K562 (cell line): ENCODE measurements around the gene POLE2. TPM values are rescaled to one million over a fixed set of nuclear protein-coding genes. Genes with fewer than 3 reads are reported as not detected.

ENCODE experiments used
- DIDO1 ChIP-seq: fragments of 450-650 bp; IDR thresholded peaks from 2 replicates; pipeline ENCODE4 v1.6.1; 2016; ENCODE audit warnings: low read depth, missing biosample characterization, missing genetic modification characterization
- DPF2 ChIP-seq: fragments of 450-650 bp; IDR thresholded peaks from 2 replicates; pipeline ENCODE4 v1.6.1; 2016
- FOXK1 ChIP-seq: sonication (generic); formaldehyde crosslinking; IDR thresholded peaks from 2 replicates; pipeline ENCODE4 v1.8.0; 2022; ENCODE audit warnings: missing genetic modification reagents, mild to moderate bottlenecking, borderline replicate concordance
- MBD2 ChIP-seq: sonication (generic); IDR thresholded peaks from 2 replicates; pipeline ENCODE4 v1.6.1; 2016; ENCODE audit warnings: low read depth, borderline replicate concordance
- NR1H2 ChIP-seq: sonication (generic); formaldehyde crosslinking; IDR thresholded peaks from 2 replicates; pipeline ENCODE4 v1.4.0; 2020; ENCODE audit warnings: mild to moderate bottlenecking, missing genetic modification reagents
- RCOR1 ChIP-seq, 2 experiments: IDR thresholded peaks; 2 replicates each; pipeline ENCODE4 v1.6.1; 2012; ENCODE audit warnings: low read depth in 2 of 2, low read length in 2 of 2, borderline replicate concordance in 1 of 2, improper control_type of control experiment in 1 of 2
- SMAD3 ChIP-seq: fragments of 450-650 bp; formaldehyde crosslinking; conservative IDR thresholded peaks from 2 replicates; pipeline ENCODE4 v1.4.0; 2020; ENCODE audit warnings: mild to moderate bottlenecking
- TEAD1 ChIP-seq, 2 experiments: fragments of 450-650 bp in 1 of 2; sonication (generic) in 1 of 2; formaldehyde crosslinking; IDR thresholded peaks; 2 replicates each; pipeline versions ENCODE4 v1.4.0 to v1.8.0; 2020 to 2022; ENCODE audit warnings: mild to moderate bottlenecking in 2 of 2, missing genetic modification reagents in 1 of 2
- ZNF408 ChIP-seq: fragments of 250-450 bp; sonication (Bioruptor Pico); IDR thresholded peaks from 2 replicates; pipeline ENCODE4 v1.4.0; 2020; ENCODE audit warnings: low read depth, mild to moderate bottlenecking, moderate library complexity
- polyA plus RNA-seq, 8 experiments: library from polyadenylated mRNA; depleted of rRNA in 4 of 8; stranded (reverse) in 5 of 8; unstranded in 3 of 8; fragments of >200 nt; fragmentation: Nextera tagmentation in 2 of 8; fragmentation: Illumina TruSeq in 1 of 8; extraction: Ambion mirVana in 2 of 8; extraction: Trizol in 1 of 8; gene quantifications; 2 replicates each; pipeline versions ENCODE4 v1.2.1 to v1.2.3, GENCODE V29; 2011 to 2014; ENCODE audit warnings: inconsistent platforms in 1 of 8, missing spikeins in 1 of 8
- total RNA-seq, 7 experiments: library from RNA; depleted of rRNA in 6 of 7; stranded (reverse); fragments of >200 nt in 6 of 7; fragmentation: Illumina TruSeq in 2 of 7; extraction: Trizol in 2 of 7; gene quantifications; 2 replicates each; pipeline versions ENCODE4 v1.2.1 to v1.2.3, GENCODE V29; 2011 to 2021; ENCODE audit warnings: low replicate concordance in 1 of 7
- TF ChIP-seq, protein P1 (sequence below): fragments of 250-450 bp; sonication (Bioruptor Pico); IDR thresholded peaks from 2 replicates; pipeline ENCODE4 v1.4.0; 2020
- TF ChIP-seq, protein P2 (sequence below): fragments of 250-450 bp; sonication (Bioruptor Pico); IDR thresholded peaks from 2 replicates; pipeline ENCODE4 v1.8.0; 2021; ENCODE audit warnings: mild to moderate bottlenecking, moderate library complexity
- TF ChIP-seq, protein P3 (sequence below): fragments of 250-450 bp; sonication (Bioruptor Pico); IDR thresholded peaks from 2 replicates; pipeline ENCODE4 v1.8.0; 2021; ENCODE audit warnings: moderate library complexity, mild to moderate bottlenecking, inconsistent platforms
- TF ChIP-seq, protein P4 (sequence below): fragments of 250-450 bp; sonication (Bioruptor Pico); IDR thresholded peaks from 2 replicates; pipeline ENCODE4 v1.5.1; 2021; ENCODE audit warnings: mild to moderate bottlenecking
- TF ChIP-seq, protein P5 (sequence below): fragments of 450-650 bp; IDR thresholded peaks from 2 replicates; pipeline ENCODE4 v1.6.1; 2016; ENCODE audit warnings: missing biosample characterization, missing genetic modification characterization

POLE2 gene
- total and polyA plus RNA-seq, 9 of the 15 experiments (the other 6 are each of a cell fraction or from before 2014, with no cell fraction given), result 30.7 to 78.4 (median 55.4) TPM

DNA sequence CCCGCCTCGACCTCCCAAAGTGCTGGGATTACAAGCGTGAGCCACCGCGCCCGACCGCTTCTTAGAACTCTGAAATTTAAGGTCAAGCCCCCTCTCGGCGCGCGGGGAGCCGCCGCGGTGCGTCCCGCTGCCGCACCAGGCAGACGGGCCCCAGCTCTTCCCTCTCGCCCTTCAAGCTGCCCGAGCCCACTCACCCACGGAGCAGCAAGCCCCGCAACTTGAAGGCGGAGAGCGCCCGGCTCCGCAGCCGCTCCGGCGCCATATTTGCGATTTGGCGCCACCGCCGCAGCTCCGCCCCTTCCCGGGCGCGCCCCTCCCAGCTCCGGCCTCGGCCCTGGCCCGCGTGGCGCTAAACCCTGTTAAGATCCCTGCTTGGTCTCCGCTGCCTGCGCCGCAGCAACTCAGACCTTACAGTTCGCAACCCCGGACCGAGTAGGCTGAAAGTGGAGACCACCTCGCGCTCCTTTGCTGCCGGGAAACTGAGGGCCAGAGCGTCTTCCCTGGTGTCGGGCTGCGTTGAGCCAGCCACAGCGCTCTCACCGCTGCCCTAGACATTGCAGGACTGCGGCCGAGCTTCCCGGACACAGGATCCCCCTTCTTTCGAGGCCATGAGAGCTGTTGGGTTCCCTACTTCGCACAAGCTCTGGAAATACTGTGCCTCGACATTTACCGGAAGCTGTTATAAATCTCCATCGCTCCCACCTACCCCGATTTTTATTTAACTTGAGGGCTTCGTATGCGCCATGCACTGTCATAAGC lies at the start of gene POLE2 (continued):
- TF ChIP-seq FOXK1 (CRISPR knock-in tag), result no peak
- no peak for TF ChIP-seq RCOR1 (IDR thresholded peaks at IDR 0.05; ENCODE audit: borderline replicate concordance in 1 of 2, low read depth in 2 of 2, low read length in 2 of 2)
- TF ChIP-seq MBD2, result peak; percentile 18; the same call in 1 of the 2 replicates
- TF ChIP-seq, protein P1, sequence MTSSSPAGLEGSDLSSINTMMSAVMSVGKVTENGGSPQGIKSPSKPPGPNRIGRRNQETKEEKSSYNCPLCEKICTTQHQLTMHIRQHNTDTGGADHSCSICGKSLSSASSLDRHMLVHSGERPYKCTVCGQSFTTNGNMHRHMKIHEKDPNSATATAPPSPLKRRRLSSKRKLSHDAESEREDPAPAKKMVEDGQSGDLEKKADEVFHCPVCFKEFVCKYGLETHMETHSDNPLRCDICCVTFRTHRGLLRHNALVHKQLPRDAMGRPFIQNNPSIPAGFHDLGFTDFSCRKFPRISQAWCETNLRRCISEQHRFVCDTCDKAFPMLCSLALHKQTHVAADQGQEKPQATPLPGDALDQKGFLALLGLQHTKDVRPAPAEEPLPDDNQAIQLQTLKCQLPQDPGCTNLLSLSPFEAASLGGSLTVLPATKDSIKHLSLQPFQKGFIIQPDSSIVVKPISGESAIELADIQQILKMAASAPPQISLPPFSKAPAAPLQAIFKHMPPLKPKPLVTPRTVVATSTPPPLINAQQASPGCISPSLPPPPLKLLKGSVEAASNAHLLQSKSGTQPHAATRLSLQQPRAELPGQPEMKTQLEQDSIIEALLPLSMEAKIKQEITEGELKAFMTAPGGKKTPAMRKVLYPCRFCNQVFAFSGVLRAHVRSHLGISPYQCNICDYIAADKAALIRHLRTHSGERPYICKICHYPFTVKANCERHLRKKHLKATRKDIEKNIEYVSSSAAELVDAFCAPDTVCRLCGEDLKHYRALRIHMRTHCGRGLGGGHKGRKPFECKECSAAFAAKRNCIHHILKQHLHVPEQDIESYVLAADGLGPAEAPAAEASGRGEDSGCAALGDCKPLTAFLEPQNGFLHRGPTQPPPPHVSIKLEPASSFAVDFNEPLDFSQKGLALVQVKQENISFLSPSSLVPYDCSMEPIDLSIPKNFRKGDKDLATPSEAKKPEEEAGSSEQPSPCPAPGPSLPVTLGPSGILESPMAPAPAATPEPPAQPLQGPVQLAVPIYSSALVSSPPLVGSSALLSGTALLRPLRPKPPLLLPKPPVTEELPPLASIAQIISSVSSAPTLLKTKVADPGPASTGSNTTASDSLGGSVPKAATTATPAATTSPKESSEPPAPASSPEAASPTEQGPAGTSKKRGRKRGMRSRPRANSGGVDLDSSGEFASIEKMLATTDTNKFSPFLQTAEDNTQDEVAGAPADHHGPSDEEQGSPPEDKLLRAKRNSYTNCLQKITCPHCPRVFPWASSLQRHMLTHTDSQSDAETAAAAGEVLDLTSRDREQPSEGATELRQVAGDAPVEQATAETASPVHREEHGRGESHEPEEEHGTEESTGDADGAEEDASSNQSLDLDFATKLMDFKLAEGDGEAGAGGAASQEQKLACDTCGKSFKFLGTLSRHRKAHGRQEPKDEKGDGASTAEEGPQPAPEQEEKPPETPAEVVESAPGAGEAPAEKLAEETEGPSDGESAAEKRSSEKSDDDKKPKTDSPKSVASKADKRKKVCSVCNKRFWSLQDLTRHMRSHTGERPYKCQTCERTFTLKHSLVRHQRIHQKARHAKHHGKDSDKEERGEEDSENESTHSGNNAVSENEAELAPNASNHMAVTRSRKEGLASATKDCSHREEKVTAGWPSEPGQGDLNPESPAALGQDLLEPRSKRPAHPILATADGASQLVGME (CRISPR knock-in tag), result no peak
- no peak for TF ChIP-seq DPF2
- TF ChIP-seq, protein P2, sequence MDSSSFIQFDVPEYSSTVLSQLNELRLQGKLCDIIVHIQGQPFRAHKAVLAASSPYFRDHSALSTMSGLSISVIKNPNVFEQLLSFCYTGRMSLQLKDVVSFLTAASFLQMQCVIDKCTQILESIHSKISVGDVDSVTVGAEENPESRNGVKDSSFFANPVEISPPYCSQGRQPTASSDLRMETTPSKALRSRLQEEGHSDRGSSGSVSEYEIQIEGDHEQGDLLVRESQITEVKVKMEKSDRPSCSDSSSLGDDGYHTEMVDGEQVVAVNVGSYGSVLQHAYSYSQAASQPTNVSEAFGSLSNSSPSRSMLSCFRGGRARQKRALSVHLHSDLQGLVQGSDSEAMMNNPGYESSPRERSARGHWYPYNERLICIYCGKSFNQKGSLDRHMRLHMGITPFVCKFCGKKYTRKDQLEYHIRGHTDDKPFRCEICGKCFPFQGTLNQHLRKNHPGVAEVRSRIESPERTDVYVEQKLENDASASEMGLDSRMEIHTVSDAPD (CRISPR knock-in tag), result no peak
- no peak for TF ChIP-seq ZNF408 (CRISPR knock-in tag)
- no peak for TF ChIP-seq SMAD3
- no peak for TF ChIP-seq NR1H2
- TF ChIP-seq DIDO1 (tag), result no peak
- TF ChIP-seq, protein P3, sequence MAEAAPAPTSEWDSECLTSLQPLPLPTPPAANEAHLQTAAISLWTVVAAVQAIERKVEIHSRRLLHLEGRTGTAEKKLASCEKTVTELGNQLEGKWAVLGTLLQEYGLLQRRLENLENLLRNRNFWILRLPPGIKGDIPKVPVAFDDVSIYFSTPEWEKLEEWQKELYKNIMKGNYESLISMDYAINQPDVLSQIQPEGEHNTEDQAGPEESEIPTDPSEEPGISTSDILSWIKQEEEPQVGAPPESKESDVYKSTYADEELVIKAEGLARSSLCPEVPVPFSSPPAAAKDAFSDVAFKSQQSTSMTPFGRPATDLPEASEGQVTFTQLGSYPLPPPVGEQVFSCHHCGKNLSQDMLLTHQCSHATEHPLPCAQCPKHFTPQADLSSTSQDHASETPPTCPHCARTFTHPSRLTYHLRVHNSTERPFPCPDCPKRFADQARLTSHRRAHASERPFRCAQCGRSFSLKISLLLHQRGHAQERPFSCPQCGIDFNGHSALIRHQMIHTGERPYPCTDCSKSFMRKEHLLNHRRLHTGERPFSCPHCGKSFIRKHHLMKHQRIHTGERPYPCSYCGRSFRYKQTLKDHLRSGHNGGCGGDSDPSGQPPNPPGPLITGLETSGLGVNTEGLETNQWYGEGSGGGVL (CRISPR knock-in tag), result no peak
- TF ChIP-seq, protein P4, sequence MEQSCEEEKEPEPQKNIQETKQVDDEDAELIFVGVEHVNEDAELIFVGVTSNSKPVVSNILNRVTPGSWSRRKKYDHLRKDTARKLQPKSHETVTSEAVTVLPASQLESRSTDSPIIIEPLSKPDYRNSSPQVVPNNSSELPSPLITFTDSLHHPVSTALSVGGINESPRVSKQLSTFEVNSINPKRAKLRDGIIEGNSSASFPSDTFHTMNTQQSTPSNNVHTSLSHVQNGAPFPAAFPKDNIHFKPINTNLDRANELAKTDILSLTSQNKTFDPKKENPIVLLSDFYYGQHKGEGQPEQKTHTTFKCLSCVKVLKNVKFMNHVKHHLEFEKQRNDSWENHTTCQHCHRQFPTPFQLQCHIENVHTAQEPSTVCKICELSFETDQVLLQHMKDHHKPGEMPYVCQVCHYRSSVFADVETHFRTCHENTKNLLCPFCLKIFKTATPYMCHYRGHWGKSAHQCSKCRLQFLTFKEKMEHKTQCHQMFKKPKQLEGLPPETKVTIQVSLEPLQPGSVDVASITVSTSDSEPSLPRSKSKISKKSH (CRISPR knock-in tag), result no peak
- TF ChIP-seq, protein P5, sequence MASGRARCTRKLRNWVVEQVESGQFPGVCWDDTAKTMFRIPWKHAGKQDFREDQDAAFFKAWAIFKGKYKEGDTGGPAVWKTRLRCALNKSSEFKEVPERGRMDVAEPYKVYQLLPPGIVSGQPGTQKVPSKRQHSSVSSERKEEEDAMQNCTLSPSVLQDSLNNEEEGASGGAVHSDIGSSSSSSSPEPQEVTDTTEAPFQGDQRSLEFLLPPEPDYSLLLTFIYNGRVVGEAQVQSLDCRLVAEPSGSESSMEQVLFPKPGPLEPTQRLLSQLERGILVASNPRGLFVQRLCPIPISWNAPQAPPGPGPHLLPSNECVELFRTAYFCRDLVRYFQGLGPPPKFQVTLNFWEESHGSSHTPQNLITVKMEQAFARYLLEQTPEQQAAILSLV (tag), result no peak
- 0 out of 4 replicates have a peak, but pooled peaks of 1 of the 2 experiments have one; percentile 21 for TF ChIP-seq TEAD1 (CRISPR knock-in tag; IDR thresholded peaks at IDR 0.05)
